SK-N-SH (cell line): ENCODE data around the gene MAPK8IP1. TPM values are rescaled to one million over a fixed set of nuclear protein-coding genes. Genes with fewer than 3 reads are reported as not detected.

Experiments used
- CTCF ChIA-PET: fragments of 300-600, 350-600 bp; formaldehyde crosslinking; extraction: SDS; loops from one replicate; lab custom pipeline; 2021; lab: Yijun Ruan, JAX
- POLR2A ChIA-PET: fragments of 350-600 bp; sonication (Branson Sonifier 250); formaldehyde crosslinking; extraction: SDS; loops from one replicate; lab custom pipeline; 2020; ENCODE audit warnings: antibody characterized with exemption, inconsistent platforms; lab: Yijun Ruan, JAX
- DNase-seq: peaks from one replicate; pipeline ENCODE4 v3.0.0; 2012
- H2AFZ ChIP-seq: fragments of 200-600 bp; sonication (generic); 2 replicates; pipeline ENCODE4 v1.8.1; 2016; ENCODE audit warnings: antibody characterized with exemption, mild to moderate bottlenecking, low read depth
- H3F3A ChIP-seq: fragments of 200-600 bp; sonication (generic); replicated peaks from 2 replicates; pipeline ENCODE3; 2016; ENCODE audit warnings: antibody characterized with exemption, mild to moderate bottlenecking; ENCODE audit not compliant: insufficient read depth
- H3K27ac ChIP-seq, 2 experiments: fragments of 200-500 bp in 1 of 2; fragments of 200-600 bp in 1 of 2; sonication (Bioruptor generic) in 1 of 2; sonication (generic), shearing (Covaris generic) in 1 of 2; 2 replicates each; pipeline versions ENCODE4 v1.5.1 to v1.6.1; 2014 to 2016; ENCODE audit warnings: low read depth in 2 of 2, inconsistent platforms in 1 of 2, low read length in 1 of 2, mild to moderate bottlenecking in 1 of 2, mixed read lengths in 1 of 2
- H3K27me3 ChIP-seq: fragments of 200-600 bp; sonication (generic), shearing (Covaris generic); 2 replicates; pipeline ENCODE4 v1.6.1; 2016; ENCODE audit warnings: mixed run types; ENCODE audit not compliant: insufficient read depth
- H3K36me3 ChIP-seq, 2 experiments: fragments of 200-500 bp in 1 of 2; fragments of 200-600 bp in 1 of 2; sonication (Bioruptor generic) in 1 of 2; sonication (generic) in 1 of 2; replicated peaks in 1 of 2; 2 replicates each; pipeline versions ENCODE3 to v1.5.1; 2014 to 2016; ENCODE audit warnings: low read length in 1 of 2, mild to moderate bottlenecking in 1 of 2; ENCODE audit not compliant: insufficient read depth in 2 of 2, control insufficient read depth in 1 of 2
- H3K4me1 ChIP-seq, 2 experiments: fragments of 200-500 bp in 1 of 2; fragments of 200-600 bp in 1 of 2; sonication (Bioruptor generic) in 1 of 2; sonication (generic), shearing (Covaris generic) in 1 of 2; 2 replicates each; pipeline versions ENCODE4 v1.5.1 to v1.6.1; 2014 to 2016; ENCODE audit warnings: low read depth in 1 of 2, low read length in 1 of 2, mixed run types in 1 of 2; ENCODE audit not compliant: insufficient read depth in 2 of 2, control insufficient read depth in 1 of 2
- H3K4me2 ChIP-seq: fragments of 200-600 bp; sonication (generic), shearing (Covaris generic); 2 replicates; pipeline ENCODE4 v1.6.1; 2017; ENCODE audit warnings: mixed run types
- H3K4me3 ChIP-seq, 2 experiments: fragments of 200-500 bp in 1 of 2; fragments of 200-600 bp in 1 of 2; sonication (Bioruptor generic) in 1 of 2; sonication (generic), shearing (Covaris generic) in 1 of 2; 2 replicates each; pipeline versions ENCODE4 v1.5.1 to v1.8.1; 2014 to 2016; ENCODE audit warnings: low read depth in 2 of 2, inconsistent platforms in 1 of 2, low read length in 1 of 2, mild to moderate bottlenecking in 1 of 2, mixed read lengths in 1 of 2, moderate library complexity in 1 of 2
- H3K79me2 ChIP-seq: fragments of 200-600 bp; sonication (generic); 2 replicates; pipeline ENCODE4 v1.8.1; 2017; ENCODE audit warnings: mild to moderate bottlenecking; ENCODE audit not compliant: insufficient read depth
- H3K9ac ChIP-seq: fragments of 200-600 bp; sonication (generic); 2 replicates; pipeline ENCODE4 v1.6.1; 2017; ENCODE audit warnings: mixed run types
- H3K9me2 ChIP-seq: fragments of 200-600 bp; sonication (generic); 2 replicates; pipeline ENCODE4 v1.6.1; 2017; ENCODE audit warnings: mixed run types
- H3K9me3 ChIP-seq: fragments of 200-600 bp; sonication (generic); 2 replicates; pipeline ENCODE4 v1.6.1; 2017; ENCODE audit warnings: mixed run types, mild to moderate bottlenecking, moderate library complexity
- H4K20me1 ChIP-seq: fragments of 200-600 bp; sonication (generic); 2 replicates; pipeline ENCODE4 v1.6.1; 2017; ENCODE audit warnings: mild to moderate bottlenecking, mixed run types; ENCODE audit not compliant: insufficient read depth
- ELF1 ChIP-seq: IDR thresholded peaks from 2 replicates; pipeline ENCODE4 v1.4.0; 2012
- FOXJ3 ChIP-seq: sonication (generic); formaldehyde crosslinking; IDR thresholded peaks from 2 replicates; pipeline ENCODE4 v1.5.1; 2020; ENCODE audit warnings: mild to moderate bottlenecking, missing genetic modification reagents
- FOXM1 ChIP-seq: IDR thresholded peaks from 2 replicates; pipeline ENCODE4 v1.4.0; 2012; ENCODE audit warnings: low read depth, mild to moderate bottlenecking
- GABPA ChIP-seq: IDR thresholded peaks from 2 replicates; pipeline ENCODE4 v1.4.0; 2012; ENCODE audit warnings: low read depth, mild to moderate bottlenecking
- MXI1 ChIP-seq: IDR thresholded peaks from 2 replicates; pipeline ENCODE4 v1.6.1; 2012; ENCODE audit warnings: mild to moderate bottlenecking, low read depth, low read length, improper control_type of control experiment
- NFIC ChIP-seq: IDR thresholded peaks from 2 replicates; pipeline ENCODE4 v1.4.0; 2012; ENCODE audit warnings: borderline replicate concordance
- NRF1 ChIP-seq: IDR thresholded peaks from 2 replicates; pipeline ENCODE4 v1.6.1; 2012; ENCODE audit warnings: low read depth, mild to moderate bottlenecking, low read length
- PBX3 ChIP-seq: IDR thresholded peaks from 2 replicates; pipeline ENCODE4; 2012
- POLR2AphosphoS5 ChIP-seq: IDR thresholded peaks from 2 replicates; pipeline ENCODE4 v1.6.1; 2012; ENCODE audit warnings: low read depth, low read length
- REST ChIP-seq: IDR thresholded peaks from 2 replicates; pipeline ENCODE4 v1.6.1; 2012; ENCODE audit warnings: mild to moderate bottlenecking, low read depth, low read length, moderate library complexity
- RFX5 ChIP-seq: IDR thresholded peaks from 2 replicates; pipeline ENCODE4 v1.6.1; 2012; ENCODE audit warnings: mild to moderate bottlenecking, improper control_type of control experiment, low read length
- RXRA ChIP-seq: IDR thresholded peaks from 2 replicates; pipeline ENCODE4 v1.4.0; 2012; ENCODE audit warnings: low read depth, mild to moderate bottlenecking, borderline replicate concordance
- TAF1 ChIP-seq: IDR thresholded peaks from 2 replicates; pipeline ENCODE4 v1.6.1; 2012; ENCODE audit warnings: low read depth, mild to moderate bottlenecking, low read length, moderate library complexity, borderline replicate concordance
- TEAD4 ChIP-seq: IDR thresholded peaks from 2 replicates; pipeline ENCODE4 v1.4.0; 2012; ENCODE audit warnings: mild to moderate bottlenecking, borderline replicate concordance; ENCODE audit not compliant: insufficient read depth
- USF2 ChIP-seq: fragments of 150-350 bp; IDR thresholded peaks from 2 replicates; pipeline ENCODE4 v1.6.1; 2017; ENCODE audit warnings: antibody characterized with exemption, low read length, low read depth, borderline replicate concordance
- YY1 ChIP-seq: IDR thresholded peaks from 2 replicates; pipeline ENCODE4 v1.4.0; 2012; ENCODE audit warnings: low read depth, mild to moderate bottlenecking
- ZBTB33 ChIP-seq: IDR thresholded peaks from 2 replicates; pipeline ENCODE4 v1.4.0; 2012; ENCODE audit warnings: low read depth, borderline replicate concordance
- WGBS: methylation state at CpG from one replicate; pipeline ENCODE4 v1.1.6; 2017; ENCODE audit warnings: low lambda C conversion rate; 5-methylcytosine and 5-hydroxymethylcytosine counted together
- polyA plus RNA-seq, 3 experiments: library from polyadenylated mRNA; depleted of rRNA; stranded (reverse); fragments of >200 nt; gene quantifications; 2 replicates each; pipeline ENCODE4 v1.2.3, GENCODE V29; 2012
- TF ChIP-seq, protein P1 (sequence below): IDR thresholded peaks from 2 replicates; pipeline ENCODE4 v1.4.0; 2012; ENCODE audit warnings: low read depth
- TF ChIP-seq, protein P2 (sequence below): fragments of 150-350 bp; IDR thresholded peaks from 2 replicates; pipeline ENCODE4 v1.6.1; 2016; ENCODE audit warnings: mild to moderate bottlenecking, low read depth, low read length

Gene MAPK8IP1
- polyA plus RNA-seq, 1 of the 3 experiments (the other 2 are of a cell fraction) = 12.5 TPM

DNA sequence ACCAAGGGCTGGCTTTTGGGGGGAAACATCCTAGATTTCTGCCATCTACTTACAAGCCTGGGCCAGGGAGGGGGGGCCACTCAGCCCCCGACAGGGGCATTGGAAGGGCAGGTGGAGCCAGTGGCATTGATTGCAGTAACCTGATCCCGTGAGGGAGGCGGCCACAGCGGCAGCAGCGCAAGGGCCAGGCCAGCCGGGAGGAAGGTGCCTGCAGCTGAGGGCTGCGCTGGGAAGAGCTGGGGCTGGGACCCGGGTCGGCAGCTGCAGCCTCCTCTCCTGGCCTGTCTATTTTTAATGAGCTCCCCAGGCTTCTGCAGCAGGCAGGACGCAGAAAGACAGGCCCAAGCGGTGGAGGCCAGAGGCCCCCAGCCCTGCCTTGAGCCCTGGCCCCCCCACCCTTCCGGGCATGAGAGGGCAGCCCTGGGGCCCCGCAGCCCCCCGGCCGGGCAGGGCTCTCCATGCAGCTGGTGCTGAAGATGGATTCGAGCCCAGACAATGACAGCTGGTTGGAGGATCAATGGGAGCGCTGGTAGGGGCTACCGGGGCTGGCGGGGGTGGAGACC, 11.1 kb downstream of the MAPK8IP1 start (continued):
- TF ChIP-seq USF2 (no peak), REST (peak; percentile 78), POLR2AphosphoS5 (no peak), NRF1 (no peak), RFX5 (no peak), RXRA (no peak), MXI1 (0 out of 2 replicates have a peak, but pooled peaks have one; percentile 28), TAF1 (no peak), TEAD4 (no peak), NFIC (no peak), FOXJ3 (CRISPR knock-in tag) (no peak)
- TF ChIP-seq, protein P1, sequence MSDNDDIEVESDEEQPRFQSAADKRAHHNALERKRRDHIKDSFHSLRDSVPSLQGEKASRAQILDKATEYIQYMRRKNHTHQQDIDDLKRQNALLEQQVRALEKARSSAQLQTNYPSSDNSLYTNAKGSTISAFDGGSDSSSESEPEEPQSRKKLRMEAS = no peak
- TF ChIP-seq, all 33 proteins: peak for 3

- Histone ChIP-seq H3K9ac (no peak overlapping the region), H3K4me2 (no peak overlapping the region), H3K79me2 (no peaks in the 10 kb centered on the region), H3F3A (no peaks in the 10 kb centered on the region), H3K36me3 (no peaks in the 10 kb centered on the region), H3K27ac (no peak overlapping the region), H3K9me2 (no peaks in the 10 kb centered on the region), H2AFZ (no peak overlapping the region), H3K4me1 (peaks cover 11 to 45% of the 10 kb centered on the region in 2 experiments; a peak in 2 of 4 replicates), H3K9me3 (no peaks in the 10 kb centered on the region), H3K4me3 (no peak overlapping the region), H4K20me1 (peaks cover 9% of the 10 kb centered on the region; the same call in 1 of the 2 replicates), H3K27me3 (no peaks in the 10 kb centered on the region)
- ChIA-PET POLR2A (no interaction called here), CTCF (interaction anchor here (1.0 to 4.6 kb wide), 8 partner anchors 10 to 223 kb away, joined by 3 to 31 read pairs (median 6); partner anchors contain the start of gene PHF21A)
- no peak for TF ChIP-seq FOXM1
- no peak for TF ChIP-seq GABPA
- no peak for TF ChIP-seq TAF1
- TF ChIP-seq NFIC = no peak
- TF ChIP-seq ZBTB33 = no peak
- TF ChIP-seq, protein P2, sequence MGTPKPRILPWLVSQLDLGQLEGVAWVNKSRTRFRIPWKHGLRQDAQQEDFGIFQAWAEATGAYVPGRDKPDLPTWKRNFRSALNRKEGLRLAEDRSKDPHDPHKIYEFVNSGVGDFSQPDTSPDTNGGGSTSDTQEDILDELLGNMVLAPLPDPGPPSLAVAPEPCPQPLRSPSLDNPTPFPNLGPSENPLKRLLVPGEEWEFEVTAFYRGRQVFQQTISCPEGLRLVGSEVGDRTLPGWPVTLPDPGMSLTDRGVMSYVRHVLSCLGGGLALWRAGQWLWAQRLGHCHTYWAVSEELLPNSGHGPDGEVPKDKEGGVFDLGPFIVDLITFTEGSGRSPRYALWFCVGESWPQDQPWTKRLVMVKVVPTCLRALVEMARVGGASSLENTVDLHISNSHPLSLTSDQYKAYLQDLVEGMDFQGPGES = no peak
- no peak for TF ChIP-seq YY1
- TF ChIP-seq PBX3 = no peak
- TF ChIP-seq ELF1 = no peak
- no peak for TF ChIP-seq RXRA
- 76% methylated on average over 2 of the region's 6 CpGs for WGBS
- DNase-seq = peak; percentile 33
These were observed 12.1 kb downstream of the MAPK8IP1 start for GRCh38 chr11:45897556-45897955.
